HG02970 (cell line): ENCODE results near the gene GRIK3.

ENCODE experiments used
- ATAC-seq: cut with Tn5 transposase; IDR thresholded peaks from one replicate; pipeline ENCODE4 v1.9.1; 2021; ENCODE audit warnings: mild to moderate bottlenecking, moderate library complexity, moderate number of reproducible peaks; ENCODE audit not compliant: unreplicated experiment, low FRiP score

Gene GRIK3

GRCh38 chr1:36864182-36864822 is 170.0 kb downstream of the GRIK3 start:
- ATAC-seq, result no peak

DNA sequence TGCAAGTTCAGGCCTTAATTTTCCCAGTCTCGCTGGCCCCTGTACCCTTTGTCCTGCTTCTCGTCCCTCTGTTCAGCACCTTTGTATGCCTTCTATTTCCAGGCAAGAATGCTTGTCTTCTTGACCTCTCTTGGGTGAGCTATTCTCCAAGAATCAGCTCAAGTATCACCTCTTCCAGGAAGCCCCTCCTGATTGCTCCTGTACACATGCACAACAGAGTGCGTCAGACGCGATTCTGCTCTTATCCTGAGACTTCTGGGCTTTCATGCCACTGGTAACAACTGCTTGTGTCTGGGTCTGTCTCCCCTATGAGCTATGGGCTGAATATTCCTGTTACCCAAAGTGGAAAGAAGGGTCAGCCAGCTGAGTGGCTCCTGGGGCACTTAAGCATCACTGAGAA is 170.8 kb downstream of the GRIK3 start:
- ATAC-seq, result no peak

DNA sequence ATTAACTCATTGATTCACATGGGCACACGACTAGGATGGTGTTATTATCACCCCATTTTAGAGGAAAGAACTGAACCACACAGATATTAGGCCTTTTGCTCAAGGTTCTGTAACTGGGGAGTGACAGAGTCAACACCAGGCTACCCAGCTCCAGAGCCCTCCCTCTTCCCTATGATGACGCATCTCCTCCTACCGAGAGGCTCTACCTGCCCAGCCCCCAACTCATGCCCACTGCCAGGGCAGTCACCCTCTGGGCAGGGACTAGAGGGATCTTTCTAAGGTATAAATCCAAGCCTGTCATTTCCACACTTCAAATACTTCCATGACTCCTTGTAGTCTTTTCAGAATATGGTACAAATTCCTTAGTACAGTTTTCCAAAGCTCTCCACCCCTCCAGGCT is 171.3 kb downstream of the GRIK3 start:
- no peak for ATAC-seq

DNA sequence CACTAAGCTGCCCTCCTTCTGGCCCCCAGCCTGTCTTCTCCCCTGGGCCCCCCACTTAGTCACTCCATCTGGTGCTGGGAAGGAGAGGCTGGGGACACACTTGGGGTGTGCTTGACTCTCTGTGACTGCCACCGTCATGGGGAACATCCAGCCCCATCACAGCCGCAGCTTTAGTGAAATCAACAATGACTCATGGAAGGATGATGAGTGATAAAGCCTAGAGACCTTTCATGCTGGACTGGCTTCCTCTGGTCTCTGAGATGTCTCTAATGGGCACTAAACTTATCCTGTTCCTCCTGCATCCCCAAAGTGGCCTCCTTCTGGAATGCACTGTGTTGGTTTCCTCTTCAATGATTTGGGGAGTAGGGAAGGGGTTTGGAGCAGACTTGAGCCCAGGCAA is 172.9 kb downstream of the GRIK3 start:
- no peak for ATAC-seq

- no peak for ATAC-seq
Observed at GRCh38 chr1:36859926-36860325, 174.4 kb downstream of the GRIK3 start.

DNA sequence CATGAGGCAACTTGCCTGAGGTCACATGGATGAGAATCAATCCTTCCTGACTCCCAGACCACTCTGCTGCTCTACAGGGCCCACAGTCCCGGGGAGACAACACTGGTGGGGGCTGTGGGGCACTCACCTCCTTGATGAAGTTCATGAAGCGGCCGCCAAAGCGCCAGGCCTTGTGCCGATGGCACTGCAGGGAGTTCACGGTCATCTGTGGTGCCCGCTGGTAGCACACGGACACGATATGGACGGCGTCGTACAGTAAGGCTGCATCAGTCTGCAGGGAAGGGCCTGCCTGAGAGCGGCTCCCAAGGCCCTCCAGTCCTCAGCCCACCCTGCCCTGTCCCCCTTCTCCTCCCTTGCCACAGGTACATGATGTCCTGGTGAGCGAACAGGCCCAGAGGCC is 175.3 kb downstream of the GRIK3 start:
- no peak for ATAC-seq

DNA sequence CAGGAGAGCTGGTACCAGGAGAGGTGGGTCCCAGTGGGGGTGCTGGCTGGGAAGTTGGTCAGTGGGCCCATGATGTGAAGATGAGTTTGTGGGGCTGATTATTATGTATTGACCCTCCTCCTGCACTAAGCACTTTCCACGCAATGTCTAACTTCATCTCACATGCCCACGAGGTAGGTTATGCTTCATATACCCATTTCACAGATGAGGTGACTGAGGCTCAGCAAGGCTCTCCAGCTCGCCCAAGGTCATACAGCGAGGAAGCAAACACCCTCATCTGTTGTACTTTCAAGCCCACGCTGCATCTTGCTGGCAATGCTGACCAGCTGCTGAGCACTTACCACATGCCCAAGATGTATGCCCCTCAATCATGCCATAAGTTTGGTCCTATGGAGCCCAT is 175.8 kb downstream of the GRIK3 start:
- ATAC-seq, result no peak

- no peak for ATAC-seq
Observed at GRCh38 chr1:36857754-36858153, 176.6 kb downstream of the GRIK3 start.

GRCh38 chr1:36855699-36856494 is 178.4 kb downstream of the GRIK3 start:
- ATAC-seq, result no peak

DNA sequence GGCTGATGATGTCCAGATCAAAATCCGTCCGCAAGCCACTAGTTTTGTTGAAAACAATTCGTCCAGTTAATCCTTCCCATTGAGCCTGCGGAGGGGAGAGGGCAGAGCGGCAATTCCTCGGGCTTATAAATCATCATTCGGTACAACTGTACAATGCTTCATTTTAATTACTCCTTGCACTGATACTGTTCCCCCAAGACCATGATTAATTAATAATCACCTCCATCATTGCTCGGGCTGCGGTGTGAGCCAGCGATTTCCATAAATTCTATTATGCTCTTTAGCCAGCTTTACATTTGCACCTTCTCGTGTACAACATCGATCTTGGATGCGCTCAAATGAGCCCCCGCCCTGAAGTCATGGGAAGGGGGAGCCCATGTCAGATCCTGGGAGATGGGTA is 180.7 kb downstream of the GRIK3 start:
- no peak for ATAC-seq

DNA sequence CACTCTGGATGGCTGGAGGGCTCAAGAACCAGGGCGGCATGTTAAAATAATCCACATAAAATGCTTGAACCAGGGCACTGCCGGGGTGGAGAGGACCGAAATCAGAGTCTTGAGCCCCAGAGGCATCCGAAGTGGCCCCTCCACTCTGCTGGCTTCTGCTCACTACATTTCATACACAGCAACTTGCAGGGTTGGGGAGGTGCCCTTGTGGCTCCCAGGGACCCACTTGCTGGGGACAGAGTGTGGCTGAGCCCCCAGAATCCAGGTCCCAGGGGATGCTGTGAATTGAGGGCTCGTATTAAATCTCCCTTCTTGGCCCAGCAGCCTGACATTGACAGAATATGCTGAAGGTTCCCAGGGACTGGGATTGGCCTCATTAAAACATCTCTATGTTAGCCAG is 181.7 kb downstream of the GRIK3 start:
- ATAC-seq, result no peak

DNA sequence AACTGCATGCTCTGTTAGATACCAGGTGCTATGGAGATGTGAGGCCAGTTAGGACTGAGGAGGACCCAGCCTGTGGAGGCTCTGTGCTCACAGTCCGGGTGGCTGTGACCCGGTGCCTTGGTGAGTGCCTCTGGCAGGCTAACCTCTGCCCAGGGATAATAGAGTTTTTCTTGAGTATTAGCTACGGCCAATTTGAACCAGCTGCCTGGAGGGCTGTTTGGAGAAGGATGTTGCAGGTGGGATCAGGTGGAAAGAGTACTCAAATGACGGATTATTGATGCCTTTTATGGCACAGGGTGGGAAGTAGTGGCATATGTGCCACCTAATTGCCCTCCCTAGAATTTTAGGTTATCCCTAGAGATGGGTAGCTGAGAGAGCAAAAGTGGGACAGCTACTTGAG is 182.7 kb downstream of the GRIK3 start:
- no peak for ATAC-seq

DNA sequence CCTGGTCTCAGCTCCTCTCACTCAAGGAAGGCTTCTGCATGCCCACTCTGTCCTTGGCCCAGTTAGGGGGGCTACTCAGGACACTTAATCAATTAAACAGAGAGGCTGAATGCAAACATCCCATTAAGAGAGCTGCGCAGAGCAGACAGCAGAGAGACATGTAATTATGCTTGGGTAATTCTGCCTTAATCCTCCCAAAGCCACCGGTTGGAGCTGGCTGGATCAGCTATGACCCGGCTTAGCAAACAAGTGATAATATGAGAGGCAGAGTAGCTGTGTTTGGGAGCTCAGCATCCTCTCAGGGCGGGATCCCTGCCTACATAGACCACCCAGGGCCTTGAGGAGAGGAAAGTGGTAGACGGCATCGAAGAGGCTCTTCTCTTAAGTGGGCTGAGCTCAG is 183.2 kb downstream of the GRIK3 start:
- no peak for ATAC-seq

DNA sequence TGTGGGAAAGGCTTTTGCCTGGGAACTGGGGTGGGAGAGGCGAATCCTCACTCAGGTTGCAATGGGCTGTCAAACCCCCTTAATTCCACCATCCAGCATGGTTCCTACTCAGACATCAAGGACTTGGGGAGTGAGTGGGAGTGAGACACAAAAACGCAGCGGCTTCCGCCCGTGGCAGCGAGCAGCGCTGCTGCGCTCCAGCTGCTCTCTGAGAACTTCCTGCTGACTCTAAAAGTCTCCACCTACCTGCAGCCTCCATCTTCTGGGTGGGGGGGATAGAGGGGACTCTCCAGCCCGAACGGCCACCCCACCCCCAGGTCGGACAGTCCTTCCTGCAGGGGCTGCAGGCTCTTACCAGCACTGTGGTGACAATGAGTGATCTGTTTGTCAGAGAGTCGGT is 184.4 kb downstream of the GRIK3 start:
- ATAC-seq, result no peak

DNA sequence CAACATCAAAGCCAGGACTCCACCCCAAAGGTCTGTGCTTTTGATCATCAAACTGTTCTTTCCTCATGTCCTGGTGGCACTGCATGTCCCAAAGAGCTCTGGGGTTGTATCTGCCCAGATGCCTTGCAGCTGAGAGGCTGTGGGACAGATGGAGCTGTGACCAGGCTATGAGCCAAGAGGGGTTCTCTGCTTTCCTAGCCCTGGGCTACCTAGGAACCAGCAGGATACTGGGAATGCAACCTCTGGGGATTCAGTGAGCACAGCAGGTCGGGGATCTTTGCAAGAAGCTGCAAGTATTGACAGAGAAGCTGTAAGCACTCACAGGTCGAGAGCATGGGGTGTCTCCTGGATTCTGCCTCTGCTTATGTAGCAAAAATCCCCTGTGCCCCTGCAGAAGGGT is 186.6 kb downstream of the GRIK3 start:
- ATAC-seq, result no peak

DNA sequence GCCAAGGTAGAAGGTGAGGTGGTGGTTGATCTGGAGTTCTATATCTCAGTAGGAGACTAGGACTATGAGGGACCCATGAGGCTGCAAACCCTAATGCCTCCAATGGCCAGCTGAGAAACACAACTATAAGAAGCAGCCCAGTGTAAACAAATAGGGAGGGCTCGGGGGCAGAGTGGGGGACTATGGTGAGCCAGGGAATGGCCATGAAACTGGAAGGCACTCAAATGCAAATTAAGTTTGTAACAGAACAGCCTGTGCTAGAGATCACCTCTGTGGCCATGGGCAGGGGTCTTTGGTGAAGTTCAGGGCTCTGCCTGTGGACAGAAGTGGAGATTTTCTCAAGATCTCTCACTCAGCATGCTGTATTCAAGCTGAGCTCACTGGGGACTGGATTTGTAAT is 187.1 kb downstream of the GRIK3 start:
- no peak for ATAC-seq

- ATAC-seq, result no peak
Observed at GRCh38 chr1:36846357-36846756, 188.0 kb downstream of the GRIK3 start.

DNA sequence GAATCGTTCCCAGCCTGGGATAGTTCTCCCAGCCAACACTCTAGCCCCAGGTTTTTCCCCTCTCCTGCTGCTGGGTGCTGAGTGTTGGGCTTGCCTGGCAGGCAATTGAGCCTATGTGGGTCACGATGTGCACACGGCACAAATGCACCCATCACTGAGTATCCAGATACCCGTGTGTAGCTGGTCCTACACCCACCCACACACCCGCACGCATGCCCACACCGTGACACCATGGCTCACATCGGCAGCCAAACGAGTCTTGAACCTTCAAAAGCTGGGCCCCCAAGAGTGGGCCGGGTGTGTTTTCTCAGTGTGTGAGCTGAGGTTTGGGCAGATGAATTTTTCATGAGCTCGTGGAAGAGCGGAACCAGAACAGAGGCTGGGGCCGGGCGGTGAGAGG is 188.5 kb downstream of the GRIK3 start:
- no peak for ATAC-seq

GRCh38 chr1:36844917-36845316 is 189.4 kb downstream of the GRIK3 start:
- no peak for ATAC-seq

- ATAC-seq, result no peak
Observed at GRCh38 chr1:36843906-36844610, 190.3 kb downstream of the GRIK3 start.

- no peak for ATAC-seq
Observed at GRCh38 chr1:36843027-36843426, 191.3 kb downstream of the GRIK3 start.

GRCh38 chr1:36842448-36842847 is 191.9 kb downstream of the GRIK3 start:
- no peak for ATAC-seq
